BLaER1 (cell line): ENCODE results near the gene ZDHHC22.
"Not testable (repeated sequence)": the region's sequence is repeated elsewhere in the genome, so short reads cannot be mapped to it uniquely, and the experiment has no call there.

Source experiments
- H3K27ac ChIP-seq: shearing (Covaris generic); formaldehyde crosslinking; 2 replicates; pipeline ENCODE4 v1.8.1; 2022
- H3K27me3 ChIP-seq: shearing (Covaris generic); formaldehyde crosslinking; 2 replicates; pipeline ENCODE4 v1.8.1; 2022
- H3K36me3 ChIP-seq: shearing (Covaris generic); formaldehyde crosslinking; 2 replicates; pipeline ENCODE4 v1.8.1; 2022
- H3K4me1 ChIP-seq: shearing (Covaris generic); formaldehyde crosslinking; 2 replicates; pipeline ENCODE4 v1.8.1; 2022
- H3K4me2 ChIP-seq: shearing (Covaris generic); formaldehyde crosslinking; 2 replicates; pipeline ENCODE4 v1.8.1; 2022
- H3K4me3 ChIP-seq: shearing (Covaris generic); formaldehyde crosslinking; 2 replicates; pipeline ENCODE4 v1.8.1; 2022
- H3K9ac ChIP-seq: shearing (Covaris generic); formaldehyde crosslinking; 2 replicates; pipeline ENCODE4 v1.8.1; 2022
- H3K9me3 ChIP-seq: shearing (Covaris generic); formaldehyde crosslinking; 2 replicates; pipeline ENCODE4 v1.8.1; 2022
- H4K20me1 ChIP-seq: shearing (Covaris generic); formaldehyde crosslinking; 2 replicates; pipeline ENCODE4 v1.8.1; 2022
- Cebpa-rat ChIP-seq: shearing (Covaris generic); IDR thresholded peaks from 2 replicates; pipeline ENCODE4 v1.8.1; 2022

ZDHHC22 gene

DNA sequence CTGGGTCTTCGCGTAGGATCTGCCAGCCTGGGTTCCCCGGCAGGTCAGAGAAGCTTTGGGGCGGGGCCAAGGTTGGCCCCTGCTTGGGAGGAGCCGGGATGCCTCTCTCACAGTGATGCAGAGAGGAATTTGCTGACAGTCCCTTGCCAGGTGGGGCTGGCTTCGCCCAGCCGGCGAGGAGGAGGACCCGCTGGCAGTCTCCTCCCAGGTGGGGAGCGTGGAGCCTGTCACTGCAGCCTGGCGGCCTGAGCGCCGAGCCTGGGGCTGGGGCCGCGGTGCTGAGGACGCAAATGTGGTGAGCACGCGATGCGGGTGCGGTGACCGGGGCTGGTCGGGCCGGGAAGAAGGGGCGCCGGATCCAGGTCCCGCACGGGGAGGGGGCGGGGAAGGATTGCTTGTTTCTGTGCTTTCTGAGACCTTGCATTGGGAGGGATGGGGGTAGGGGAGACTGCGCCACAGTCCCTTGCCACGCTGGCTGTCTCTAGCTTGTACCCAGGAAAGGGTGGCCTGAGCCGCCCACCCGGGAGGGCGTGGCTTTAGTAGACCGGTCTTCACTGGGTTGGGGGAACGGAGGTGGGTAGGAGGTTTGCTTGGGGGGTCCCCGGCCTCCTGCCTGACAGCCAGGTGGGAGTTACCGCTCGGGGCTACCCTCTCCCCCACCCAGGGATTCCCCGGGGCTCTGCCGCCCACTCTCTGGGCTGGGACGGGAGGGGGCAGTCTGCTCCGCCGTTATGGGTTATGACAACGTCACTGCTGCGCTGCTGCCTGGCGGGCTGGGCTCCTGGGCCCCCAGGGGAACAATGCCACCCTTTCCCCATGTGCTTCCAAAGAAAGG is 40.2 kb upstream of the ZDHHC22 start, which contains the start of gene TMEM63C:
Gene TMEM63C (plus strand): TSS at position 196 of the 835 bp plus-strand sequence. CDS start 37,016 bp downstream, outside the sequence.
- H3K9ac ChIP-seq, result peak within 1 kb of the TSS; percentile 77
- peak within 1 kb of the TSS; percentile 96 for H3K4me2 ChIP-seq
- no peaks in the 10 kb centered on the region for H3K27me3 ChIP-seq
- no peaks in the 10 kb centered on the region for H4K20me1 ChIP-seq
- peaks cover 8% of the 10 kb centered on the region; the same call in 1 of the 2 replicates for H3K36me3 ChIP-seq
- peak within 1 kb of the TSS; percentile 75 for H3K27ac ChIP-seq
- H3K4me3 ChIP-seq, result peak within 1 kb of the TSS; percentile 83
- H3K4me1 ChIP-seq, result peaks cover 68% of the 10 kb centered on the region
- no peaks in the 10 kb centered on the region for H3K9me3 ChIP-seq
- no peak for TF ChIP-seq Cebpa-rat

DNA sequence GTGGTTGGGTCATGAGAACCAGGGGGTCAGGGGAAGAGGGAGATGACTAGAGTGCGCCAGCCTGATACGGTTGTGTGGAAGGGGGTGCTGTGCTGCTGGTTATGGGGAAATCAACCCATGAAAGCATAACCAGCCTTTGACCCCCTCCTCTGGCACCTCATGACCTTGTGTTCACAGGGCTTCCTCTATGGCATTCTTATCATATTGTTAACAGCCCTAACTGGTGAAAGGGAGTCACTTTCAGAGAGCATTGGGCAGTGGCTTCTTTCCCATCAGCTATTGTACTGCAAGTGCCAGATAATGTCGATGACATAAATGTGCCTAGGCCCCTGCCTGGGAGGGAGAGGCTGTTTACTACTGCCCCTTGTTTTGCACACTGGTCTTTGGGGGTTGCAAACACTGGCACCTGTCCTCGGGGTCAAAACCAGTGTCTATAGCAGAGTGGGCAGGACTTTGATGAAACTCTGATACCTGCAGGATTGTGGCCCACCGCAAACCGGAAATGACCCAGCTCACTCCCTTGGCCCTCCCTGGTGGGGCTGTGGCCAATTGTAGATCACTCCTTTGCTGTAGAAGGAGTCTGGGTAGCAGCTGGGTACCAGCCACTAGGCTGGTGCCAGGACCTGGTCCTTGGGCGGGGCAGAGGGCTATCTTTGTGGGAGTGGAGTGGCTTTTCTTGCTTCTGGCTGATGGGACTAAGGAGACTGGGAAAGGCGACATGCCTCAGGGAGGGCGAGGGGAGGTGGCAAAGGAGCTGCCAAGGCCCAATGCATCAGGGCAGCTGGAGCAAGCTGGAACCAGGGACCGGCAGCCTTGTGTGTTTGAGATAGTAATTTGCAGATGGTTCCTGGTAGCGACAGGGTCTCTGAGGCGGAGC is 39.4 kb upstream of the ZDHHC22 start:
- peak overlapping the region; percentile 83 for H3K4me3 ChIP-seq
- TF ChIP-seq Cebpa-rat, result no peak
- no peaks in the 10 kb centered on the region for H4K20me1 ChIP-seq
- peaks cover 8% of the 10 kb centered on the region; the same call in 1 of the 2 replicates for H3K36me3 ChIP-seq
- no peak overlapping the region for H3K9ac ChIP-seq
- peaks cover 59% of the 10 kb centered on the region for H3K4me1 ChIP-seq
- no peaks in the 10 kb centered on the region for H3K9me3 ChIP-seq
- H3K4me2 ChIP-seq, result peak overlapping the region; percentile 96
- no peak overlapping the region for H3K27ac ChIP-seq
- H3K27me3 ChIP-seq, result no peaks in the 10 kb centered on the region

DNA sequence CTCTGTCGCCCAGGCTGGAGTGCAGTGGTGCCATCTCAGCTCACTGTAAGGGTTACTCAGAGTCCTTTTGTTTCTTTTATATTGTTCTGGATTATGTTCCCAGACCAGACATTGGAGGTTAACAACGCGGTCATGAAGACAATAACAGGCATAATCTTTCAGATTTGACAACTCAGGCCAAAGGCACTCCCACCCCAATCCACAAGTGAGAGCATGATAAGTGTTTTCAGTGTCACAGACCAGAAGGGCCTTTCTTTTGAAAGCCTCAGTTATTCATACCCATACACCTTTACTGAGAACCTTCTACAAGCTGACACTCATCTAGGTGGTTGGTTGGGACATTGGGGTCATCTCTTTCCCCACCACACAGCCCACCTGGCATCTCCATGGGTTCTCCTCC is 37.1 kb upstream of the ZDHHC22 start:
- Histone ChIP-seq H3K9ac (no peak overlapping the region), H3K36me3 (no peaks in the 10 kb centered on the region), H3K27ac (no peak overlapping the region), H3K4me3 (no peak overlapping the region), H4K20me1 (no peaks in the 10 kb centered on the region), H3K4me1 (peaks cover 36% of the 10 kb centered on the region), H3K4me2 (no peak overlapping the region), H3K27me3 (no peaks in the 10 kb centered on the region), H3K9me3 (no peaks in the 10 kb centered on the region)
- TF ChIP-seq Cebpa-rat, result no peak

DNA sequence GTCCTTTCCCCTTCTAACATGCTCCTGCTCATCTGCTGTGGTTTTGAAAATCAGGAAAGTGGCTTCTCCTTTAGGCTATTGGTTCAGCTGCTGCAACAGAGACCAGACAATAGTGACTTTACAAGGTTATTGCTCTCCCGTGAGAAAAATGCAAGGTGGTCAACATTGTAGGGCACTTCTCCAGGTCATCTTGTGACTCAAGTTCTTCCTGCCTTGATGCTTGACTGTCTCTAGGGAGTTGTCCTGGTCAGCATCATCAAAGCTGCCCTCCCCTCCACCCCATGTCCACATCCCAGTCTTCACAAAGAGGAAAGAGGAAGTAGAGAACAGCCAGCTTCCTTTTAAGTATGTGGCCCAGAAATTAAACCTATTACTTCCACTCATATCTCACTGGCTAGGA is 36.1 kb upstream of the ZDHHC22 start:
- no peaks in the 10 kb centered on the region for H3K36me3 ChIP-seq
- peaks cover 26% of the 10 kb centered on the region for H3K4me1 ChIP-seq
- H3K27ac ChIP-seq, result no peak overlapping the region
- H3K4me3 ChIP-seq, result no peak overlapping the region
- peak overlapping the region; percentile 28; the same call in 1 of the 2 replicates for H3K4me2 ChIP-seq
- H3K27me3 ChIP-seq, result no peaks in the 10 kb centered on the region
- TF ChIP-seq Cebpa-rat, result no peak
- no peaks in the 10 kb centered on the region for H3K9me3 ChIP-seq
- H3K9ac ChIP-seq, result no peak overlapping the region
- no peaks in the 10 kb centered on the region for H4K20me1 ChIP-seq

DNA sequence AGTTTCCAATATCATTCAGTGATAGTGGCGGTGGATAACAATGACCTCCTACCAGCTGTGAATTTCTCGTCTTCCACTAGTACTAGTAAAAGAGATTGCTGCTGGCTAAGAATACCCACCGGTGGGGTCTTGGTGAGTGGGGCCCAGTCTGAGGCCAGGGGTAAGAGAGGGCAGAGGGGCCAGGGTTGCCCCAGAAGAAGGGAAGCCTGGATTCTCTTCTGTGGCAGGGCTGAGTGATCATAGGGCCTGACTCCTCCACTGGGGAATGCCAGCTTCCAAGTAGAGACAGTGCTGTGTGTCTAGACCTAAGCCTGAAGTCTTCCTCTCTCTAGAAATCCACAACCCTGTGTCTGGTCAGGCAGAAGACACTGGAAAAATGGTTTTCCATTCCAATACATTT is 34.3 kb upstream of the ZDHHC22 start:
- Histone ChIP-seq H3K27ac (no peak overlapping the region), H3K4me3 (no peak overlapping the region), H3K9me3 (peaks cover 5% of the 10 kb centered on the region; the same call in 1 of the 2 replicates), H3K4me2 (no peak overlapping the region), H3K9ac (no peak overlapping the region), H3K36me3 (no peaks in the 10 kb centered on the region), H3K27me3 (no peaks in the 10 kb centered on the region), H4K20me1 (no peaks in the 10 kb centered on the region), H3K4me1 (peaks cover 13% of the 10 kb centered on the region)
- TF ChIP-seq Cebpa-rat, result no peak

DNA sequence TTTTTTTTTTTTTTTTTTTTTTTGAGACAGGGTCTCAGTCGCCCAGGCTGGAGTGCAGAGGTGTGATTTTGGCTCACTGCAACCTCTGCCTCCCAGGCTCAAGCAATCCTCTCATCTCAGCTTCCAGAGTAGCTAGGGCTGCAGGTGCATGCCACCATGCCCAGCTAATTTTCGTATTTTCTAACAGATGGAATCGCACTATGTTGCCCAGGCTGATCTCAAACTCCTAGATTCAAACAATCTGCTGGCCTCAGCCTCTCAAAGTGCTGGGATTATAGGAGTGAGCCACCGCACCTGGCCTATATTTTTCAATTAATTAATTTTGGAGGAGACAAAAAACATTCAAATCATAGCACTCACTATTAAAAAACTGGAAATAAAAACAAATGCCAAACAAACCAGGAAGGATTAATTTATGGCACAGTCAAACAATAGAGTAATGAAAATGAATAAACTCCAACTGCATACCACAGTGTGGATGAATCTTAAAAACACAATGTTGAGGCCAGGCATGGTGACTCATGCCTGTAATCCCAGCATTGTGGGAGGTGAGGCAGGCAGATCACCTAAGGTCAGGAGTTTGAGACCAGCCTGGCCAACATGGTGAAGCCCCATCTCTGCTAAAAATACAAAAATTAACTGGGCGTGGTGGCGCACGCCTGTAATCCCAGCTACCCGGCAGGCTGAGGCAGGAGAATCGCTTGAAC is 32.5 kb upstream of the ZDHHC22 start:
- Histone ChIP-seq H3K4me1 (peaks cover 13% of the 10 kb centered on the region), H3K9me3 (peaks cover 20% of the 10 kb centered on the region)
- H3K9ac ChIP-seq, H3K4me3 ChIP-seq, H3K4me2 ChIP-seq, H4K20me1 ChIP-seq, H3K27me3 ChIP-seq, H3K27ac ChIP-seq, H3K36me3 ChIP-seq: not testable (repeated sequence)

DNA sequence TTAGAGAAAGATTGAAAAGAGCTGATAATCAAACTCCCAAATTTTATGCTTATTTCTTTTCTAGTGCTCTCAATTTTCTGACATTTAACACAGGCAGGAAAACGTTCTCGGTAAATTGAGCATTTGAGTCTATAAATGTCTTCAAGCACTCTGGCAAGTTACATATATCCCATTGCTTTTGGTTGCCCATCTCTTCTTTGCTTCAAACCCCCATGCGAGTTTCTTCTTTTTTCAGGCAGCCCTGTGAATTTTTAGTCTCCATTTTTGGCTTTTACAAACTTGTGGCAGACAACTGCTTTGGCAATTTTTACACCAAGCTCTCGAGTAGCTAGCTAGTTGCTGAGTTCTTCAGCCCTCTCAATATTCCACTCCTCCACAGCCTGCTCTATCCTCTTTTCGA is 31.3 kb upstream of the ZDHHC22 start:
- Histone ChIP-seq H4K20me1 (no peaks in the 10 kb centered on the region), H3K4me1 (peaks cover 6% of the 10 kb centered on the region), H3K9me3 (peaks cover 20% of the 10 kb centered on the region), H3K27me3 (no peaks in the 10 kb centered on the region), H3K4me2 (no peak overlapping the region), H3K36me3 (no peaks in the 10 kb centered on the region), H3K27ac (no peak overlapping the region), H3K4me3 (no peak overlapping the region), H3K9ac (no peak overlapping the region)
- no peak for TF ChIP-seq Cebpa-rat

DNA sequence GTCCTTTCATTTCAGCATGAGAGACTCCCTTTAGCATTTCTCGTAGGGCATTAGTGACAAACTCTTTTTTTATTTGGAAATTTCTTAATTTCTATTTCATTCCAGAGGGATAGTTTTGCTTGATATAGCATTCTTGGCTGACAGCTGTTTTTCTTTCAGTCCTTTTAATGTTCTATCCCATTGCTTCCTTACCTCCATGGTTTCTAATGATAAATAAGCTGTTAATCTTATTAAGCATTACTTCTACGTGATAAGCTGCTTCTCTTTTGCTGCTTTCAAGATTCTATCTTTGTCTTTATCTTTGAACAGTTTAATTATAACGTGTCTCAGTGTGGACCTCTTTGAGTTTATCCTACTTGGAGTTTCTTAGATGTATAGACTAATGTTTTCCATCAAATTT is 28.5 kb upstream of the ZDHHC22 start:
- no peak for TF ChIP-seq Cebpa-rat
- Histone ChIP-seq H3K4me2 (no peak overlapping the region), H3K27ac (no peak overlapping the region), H3K4me3 (no peak overlapping the region), H3K36me3 (no peaks in the 10 kb centered on the region), H3K4me1 (no peaks in the 10 kb centered on the region), H3K27me3 (no peaks in the 10 kb centered on the region), H3K9ac (no peak overlapping the region), H4K20me1 (no peaks in the 10 kb centered on the region), H3K9me3 (peaks cover 20% of the 10 kb centered on the region)

DNA sequence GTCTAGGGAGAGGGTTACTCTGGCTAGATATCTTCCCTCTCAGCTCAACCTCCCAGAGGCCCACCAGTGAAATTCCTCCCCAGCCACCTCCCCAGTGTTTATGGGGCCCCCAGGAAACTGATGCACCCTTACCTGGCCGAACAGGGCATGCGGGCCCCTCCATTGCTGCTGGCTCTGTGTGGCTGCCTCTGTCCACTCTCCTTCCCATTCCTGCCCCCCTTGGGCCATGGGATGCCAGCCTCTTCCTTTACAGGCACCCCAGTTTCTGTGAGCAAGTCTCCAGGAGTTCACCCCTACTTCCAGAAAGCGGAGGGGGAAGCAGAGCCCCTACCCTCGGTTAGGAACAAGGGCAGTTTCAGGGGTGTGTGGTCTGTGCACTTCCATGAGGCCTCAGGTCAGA is 19.4 kb upstream of the ZDHHC22 start:
- no peaks in the 10 kb centered on the region for H3K4me1 ChIP-seq
- H3K9ac ChIP-seq, result no peak overlapping the region
- no peak overlapping the region for H3K4me2 ChIP-seq
- H3K27me3 ChIP-seq, result no peaks in the 10 kb centered on the region
- H4K20me1 ChIP-seq, result no peaks in the 10 kb centered on the region
- H3K27ac ChIP-seq, result no peak overlapping the region
- no peaks in the 10 kb centered on the region for H3K9me3 ChIP-seq
- H3K36me3 ChIP-seq, result no peaks in the 10 kb centered on the region
- TF ChIP-seq Cebpa-rat, result no peak
- no peak overlapping the region for H3K4me3 ChIP-seq

DNA sequence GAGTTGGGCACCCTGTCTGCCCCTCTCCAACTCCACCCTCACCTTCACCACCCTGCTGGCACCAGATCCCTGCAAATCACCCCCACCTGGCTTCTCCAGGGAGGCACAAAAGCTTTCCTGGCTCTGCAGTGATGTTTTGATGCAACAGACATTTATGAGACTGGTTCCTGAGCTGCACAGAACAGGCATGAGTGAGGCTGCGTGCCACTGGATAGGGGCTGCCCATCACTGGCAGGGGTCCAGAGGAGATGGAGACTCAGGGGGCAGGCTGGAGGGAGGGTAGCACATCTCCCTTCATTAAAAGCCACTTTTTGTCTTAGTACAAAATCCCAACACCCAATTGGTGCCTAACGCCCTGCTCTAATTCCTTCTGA is 17.3 kb upstream of the ZDHHC22 start:
- no peaks in the 10 kb centered on the region for H3K36me3 ChIP-seq
- no peaks in the 10 kb centered on the region for H3K27me3 ChIP-seq
- H3K4me1 ChIP-seq, result peaks cover 13% of the 10 kb centered on the region
- H3K9me3 ChIP-seq, result no peaks in the 10 kb centered on the region
- no peak overlapping the region for H3K4me2 ChIP-seq
- H4K20me1 ChIP-seq, result no peaks in the 10 kb centered on the region
- no peak for TF ChIP-seq Cebpa-rat
- H3K27ac ChIP-seq, result no peak overlapping the region
- H3K9ac ChIP-seq, result no peak overlapping the region
- H3K4me3 ChIP-seq, result no peak overlapping the region
